ENCODE results near the gene SLC13A5.

The SLC13A5 gene

DNA sequence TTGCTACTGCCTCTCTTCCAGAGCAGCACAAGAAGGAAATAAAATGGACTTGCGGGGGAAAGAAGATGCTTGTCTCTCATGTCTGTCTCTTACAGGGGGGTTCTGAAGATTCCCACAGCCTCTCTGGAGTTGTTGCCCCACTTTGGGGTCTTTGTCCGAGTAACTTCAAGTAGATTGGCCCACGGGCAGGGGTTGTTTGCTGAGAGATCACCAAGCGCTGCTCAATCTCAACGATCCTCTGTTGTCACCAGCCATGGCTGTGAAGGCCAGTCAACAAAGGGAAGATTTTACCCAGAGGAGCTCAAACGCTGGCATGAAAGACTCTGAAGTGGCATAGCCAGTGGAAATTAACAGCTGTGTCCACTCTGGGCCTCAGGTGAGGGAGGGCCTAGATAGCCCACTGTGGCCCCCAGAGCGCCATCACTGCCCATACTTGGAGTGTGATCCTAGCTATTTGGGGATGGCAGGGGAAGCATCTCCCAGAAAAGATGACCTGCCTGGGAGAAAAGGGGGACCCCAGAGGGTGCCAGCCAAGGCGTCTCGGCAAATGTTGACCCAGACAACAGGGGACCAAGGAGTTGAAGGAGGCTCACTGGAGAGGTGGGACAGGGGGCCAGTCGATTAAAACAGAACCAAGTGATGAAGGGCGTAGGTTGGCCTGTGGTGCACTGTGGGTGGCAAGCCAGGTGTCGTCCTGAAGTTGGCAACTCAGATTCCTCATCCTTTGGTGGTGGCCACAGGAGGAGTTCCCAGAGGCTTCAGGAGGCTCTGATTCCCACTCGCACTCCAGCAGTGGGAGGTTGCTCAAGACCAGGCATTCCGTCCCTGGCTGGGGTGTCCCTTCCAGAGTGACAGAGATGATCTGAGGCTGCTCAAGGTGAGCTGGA, 28.0 kb downstream of the SLC13A5 start:
- Histone ChIP-seq H3K36me3 (ENCODE audit: insufficient read depth, low read length) (no peaks in the 10 kb centered on the region), H3K27ac (ENCODE audit: low read depth, low read length) (no peak overlapping the region), H2AFZ (ENCODE audit: low read length, unreplicated experiment) (no peak overlapping the region), H3K79me2 (ENCODE audit: control insufficient read depth, insufficient read depth, low read length, unreplicated experiment) (no peaks in the 10 kb centered on the region), H3K4me1 (ENCODE audit: control insufficient read depth, insufficient read depth, low read length, unreplicated experiment) (no peaks in the 10 kb centered on the region), H3K4me3 (ENCODE audit: low read depth, low read length) (no peak overlapping the region), H3K27me3 (ENCODE audit: insufficient read depth, low read length) (peaks cover 77% of the 10 kb centered on the region)

GRCh38 chr17:6684460-6684783, 28.7 kb downstream of the SLC13A5 start:
- Histone ChIP-seq H3K27ac (ENCODE audit: low read depth, low read length) (no peak overlapping the region), H3K79me2 (ENCODE audit: control insufficient read depth, insufficient read depth, low read length, unreplicated experiment) (no peaks in the 10 kb centered on the region), H3K36me3 (ENCODE audit: insufficient read depth, low read length) (no peaks in the 10 kb centered on the region), H2AFZ (ENCODE audit: low read length, unreplicated experiment) (no peak overlapping the region), H3K4me1 (ENCODE audit: control insufficient read depth, insufficient read depth, low read length, unreplicated experiment) (no peaks in the 10 kb centered on the region), H3K27me3 (ENCODE audit: insufficient read depth, low read length) (peaks cover 75% of the 10 kb centered on the region), H3K4me3 (ENCODE audit: low read depth, low read length) (no peak overlapping the region)

GRCh38 chr17:6683730-6684459, 29.3 kb downstream of the SLC13A5 start:
- Histone ChIP-seq H3K4me3 (ENCODE audit: low read depth, low read length) (no peak overlapping the region), H3K4me1 (ENCODE audit: control insufficient read depth, insufficient read depth, low read length, unreplicated experiment) (no peaks in the 10 kb centered on the region), H3K79me2 (ENCODE audit: control insufficient read depth, insufficient read depth, low read length, unreplicated experiment) (no peaks in the 10 kb centered on the region), H3K36me3 (ENCODE audit: insufficient read depth, low read length) (no peaks in the 10 kb centered on the region), H2AFZ (ENCODE audit: low read length, unreplicated experiment) (no peak overlapping the region), H3K27ac (ENCODE audit: low read depth, low read length) (no peak overlapping the region), H3K27me3 (ENCODE audit: insufficient read depth, low read length) (peaks cover 74% of the 10 kb centered on the region)

- Histone ChIP-seq H3K4me1 (ENCODE audit: control insufficient read depth, insufficient read depth, low read length, unreplicated experiment) (no peaks in the 10 kb centered on the region), H3K4me3 (ENCODE audit: low read depth, low read length) (no peak overlapping the region), H2AFZ (ENCODE audit: low read length, unreplicated experiment) (no peak overlapping the region), H3K27ac (ENCODE audit: low read depth, low read length) (no peak overlapping the region), H3K79me2 (ENCODE audit: control insufficient read depth, insufficient read depth, low read length, unreplicated experiment) (no peaks in the 10 kb centered on the region), H3K36me3 (ENCODE audit: insufficient read depth, low read length) (no peaks in the 10 kb centered on the region), H3K27me3 (ENCODE audit: insufficient read depth, low read length) (peaks cover 80% of the 10 kb centered on the region)
These were observed 30.0 kb downstream of the SLC13A5 start for GRCh38 chr17:6683081-6683684.

DNA sequence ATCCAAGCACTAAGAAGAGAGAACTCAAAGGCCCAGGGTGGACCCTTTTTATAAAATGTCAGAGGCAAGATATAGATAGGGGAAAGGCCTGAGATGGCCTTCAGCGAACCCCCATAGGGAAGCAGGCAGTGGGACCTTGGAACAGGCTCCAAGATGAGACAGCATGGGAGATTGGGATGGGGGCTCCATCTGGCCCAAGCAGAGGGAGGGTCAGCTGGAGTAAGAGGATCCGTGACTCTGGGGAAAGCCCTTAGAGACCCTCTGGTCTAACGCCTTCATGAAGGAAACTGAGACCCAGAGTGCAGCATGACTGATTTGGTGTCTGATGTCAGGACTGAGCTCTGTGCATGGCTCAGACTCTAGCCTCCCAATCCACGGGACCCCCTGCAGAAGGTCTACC, 30.8 kb downstream of the SLC13A5 start:
- H2AFZ ChIP-seq (ENCODE audit: low read length, unreplicated experiment) = no peak overlapping the region
- peaks cover 80% of the 10 kb centered on the region for H3K27me3 ChIP-seq (ENCODE audit: insufficient read depth, low read length)
- no peak overlapping the region for H3K27ac ChIP-seq (ENCODE audit: low read depth, low read length)

DNA sequence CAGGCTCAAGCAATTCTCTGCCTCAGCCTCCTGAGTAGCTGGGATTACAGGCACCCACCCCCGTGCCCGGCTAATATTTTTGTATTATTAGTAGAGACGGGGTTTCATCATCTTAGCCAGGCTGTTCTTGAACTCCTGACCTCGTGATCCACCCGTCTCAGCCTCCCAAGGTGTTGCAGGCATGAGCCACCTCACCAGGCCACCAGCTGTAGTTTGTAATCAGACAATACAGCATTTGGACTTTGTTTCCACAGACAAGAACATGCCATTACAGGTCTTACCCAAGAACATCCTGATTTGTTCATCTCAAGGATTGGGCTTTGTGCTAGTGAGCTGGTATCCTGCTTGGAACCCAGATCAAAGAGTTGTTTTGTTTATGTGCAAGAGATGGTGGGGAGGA, 31.5 kb downstream of the SLC13A5 start:
- Histone ChIP-seq H3K36me3 (ENCODE audit: insufficient read depth, low read length) (no peaks in the 10 kb centered on the region), H2AFZ (ENCODE audit: low read length, unreplicated experiment) (no peak overlapping the region), H3K27ac (ENCODE audit: low read depth, low read length) (no peak overlapping the region), H3K27me3 (ENCODE audit: insufficient read depth, low read length) (peaks cover 78% of the 10 kb centered on the region), H3K4me3 (ENCODE audit: low read depth, low read length) (no peak overlapping the region), H3K79me2 (ENCODE audit: control insufficient read depth, insufficient read depth, low read length, unreplicated experiment) (no peaks in the 10 kb centered on the region), H3K4me1 (ENCODE audit: control insufficient read depth, insufficient read depth, low read length, unreplicated experiment) (no peaks in the 10 kb centered on the region)

More for the DNA sequence above, 30.8 kb downstream of the SLC13A5 start:
- no peak overlapping the region for H3K4me3 ChIP-seq (ENCODE audit: low read depth, low read length)
- H3K4me1 ChIP-seq (ENCODE audit: control insufficient read depth, insufficient read depth, low read length, unreplicated experiment) = no peaks in the 10 kb centered on the region
- H3K79me2 ChIP-seq (ENCODE audit: control insufficient read depth, insufficient read depth, low read length, unreplicated experiment) = no peaks in the 10 kb centered on the region
- no peaks in the 10 kb centered on the region for H3K36me3 ChIP-seq (ENCODE audit: insufficient read depth, low read length)

GRCh38 chr17:6681176-6681575, 32.0 kb downstream of the SLC13A5 start:
- Histone ChIP-seq H3K36me3 (ENCODE audit: insufficient read depth, low read length) (no peaks in the 10 kb centered on the region), H3K4me3 (ENCODE audit: low read depth, low read length) (no peak overlapping the region), H3K27me3 (ENCODE audit: insufficient read depth, low read length) (peaks cover 78% of the 10 kb centered on the region), H3K27ac (ENCODE audit: low read depth, low read length) (no peak overlapping the region), H3K79me2 (ENCODE audit: control insufficient read depth, insufficient read depth, low read length, unreplicated experiment) (no peaks in the 10 kb centered on the region), H2AFZ (ENCODE audit: low read length, unreplicated experiment) (no peak overlapping the region), H3K4me1 (ENCODE audit: control insufficient read depth, insufficient read depth, low read length, unreplicated experiment) (no peaks in the 10 kb centered on the region)

DNA sequence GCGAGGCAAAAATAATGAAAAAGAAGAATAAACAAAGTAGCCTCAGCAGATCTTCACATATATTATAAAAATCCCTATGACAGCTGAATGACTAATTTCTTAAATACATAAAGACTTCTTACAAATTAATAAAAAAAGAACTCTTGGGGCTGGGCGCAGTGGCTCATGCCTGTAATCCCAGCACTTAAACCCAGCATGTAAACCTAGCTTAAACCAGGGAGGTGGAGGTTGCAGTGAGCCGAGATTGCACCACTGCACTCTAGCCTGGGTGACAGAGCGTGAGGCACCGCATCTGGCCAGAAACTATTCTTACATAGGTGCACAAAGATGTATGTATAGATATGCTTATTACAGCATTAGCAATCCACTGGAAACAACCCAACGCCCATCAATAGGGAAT, 33.9 kb downstream of the SLC13A5 start:
- no peaks in the 10 kb centered on the region for H3K4me1 ChIP-seq (ENCODE audit: control insufficient read depth, insufficient read depth, low read length, unreplicated experiment)
- H3K79me2 ChIP-seq (ENCODE audit: control insufficient read depth, insufficient read depth, low read length, unreplicated experiment) = no peaks in the 10 kb centered on the region
- H3K27me3 ChIP-seq (ENCODE audit: insufficient read depth, low read length) = peaks cover 64% of the 10 kb centered on the region
- H2AFZ ChIP-seq (ENCODE audit: low read length, unreplicated experiment) = no peak overlapping the region
- no peaks in the 10 kb centered on the region for H3K36me3 ChIP-seq (ENCODE audit: insufficient read depth, low read length)
- H3K4me3 ChIP-seq (ENCODE audit: low read depth, low read length) = no peak overlapping the region
- H3K27ac ChIP-seq (ENCODE audit: low read depth, low read length) = no peak overlapping the region

GRCh38 chr17:6677946-6678345, 35.2 kb downstream of the SLC13A5 start:
- Histone ChIP-seq H3K36me3 (ENCODE audit: insufficient read depth, low read length) (no peaks in the 10 kb centered on the region), H3K27me3 (ENCODE audit: insufficient read depth, low read length) (peaks cover 58% of the 10 kb centered on the region), H3K4me1 (ENCODE audit: control insufficient read depth, insufficient read depth, low read length, unreplicated experiment) (no peaks in the 10 kb centered on the region), H3K27ac (ENCODE audit: low read depth, low read length) (no peak overlapping the region), H3K4me3 (ENCODE audit: low read depth, low read length) (no peak overlapping the region), H2AFZ (ENCODE audit: low read length, unreplicated experiment) (no peak overlapping the region), H3K79me2 (ENCODE audit: control insufficient read depth, insufficient read depth, low read length, unreplicated experiment) (no peaks in the 10 kb centered on the region)

DNA sequence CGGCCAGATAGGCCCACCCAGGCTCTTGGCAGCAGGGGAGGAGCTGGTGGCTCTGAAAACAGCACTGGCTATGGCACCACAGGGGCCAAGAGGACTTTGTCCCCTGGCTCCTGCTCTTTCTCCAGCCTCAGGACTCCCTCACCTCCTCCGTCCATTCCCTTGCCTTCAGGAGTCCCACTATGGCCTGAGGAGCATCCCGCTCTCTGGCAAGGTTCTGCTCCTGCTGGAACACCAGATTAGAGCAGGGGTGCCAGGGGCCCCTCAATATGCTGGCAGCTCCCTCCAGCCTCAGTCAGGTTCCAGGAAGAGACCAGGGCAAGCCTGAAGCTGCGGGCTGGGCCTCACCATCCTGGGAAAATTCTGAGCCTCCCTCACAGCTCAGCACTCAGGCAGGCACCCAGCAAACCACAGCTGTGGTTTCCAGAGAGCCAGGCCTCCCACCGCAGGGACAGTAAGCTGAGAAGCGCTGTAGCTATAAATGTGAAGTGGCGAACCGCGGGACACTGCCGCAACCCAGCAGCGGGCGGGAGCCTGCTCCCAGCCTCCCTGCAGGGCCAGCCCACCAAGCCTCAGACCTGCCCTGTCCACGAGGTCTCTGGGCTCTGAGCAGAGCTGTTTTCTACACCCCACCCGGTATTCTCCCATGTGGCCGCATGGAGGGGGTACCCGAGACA, 35.9 kb downstream of the SLC13A5 start:
- H2AFZ ChIP-seq (ENCODE audit: low read length, unreplicated experiment) = no peak overlapping the region
- no peak overlapping the region for H3K4me3 ChIP-seq (ENCODE audit: low read depth, low read length)
- H3K27me3 ChIP-seq (ENCODE audit: insufficient read depth, low read length) = peaks cover 52% of the 10 kb centered on the region
- no peaks in the 10 kb centered on the region for H3K79me2 ChIP-seq (ENCODE audit: control insufficient read depth, insufficient read depth, low read length, unreplicated experiment)
- no peak overlapping the region for H3K27ac ChIP-seq (ENCODE audit: low read depth, low read length)
- H3K4me1 ChIP-seq (ENCODE audit: control insufficient read depth, insufficient read depth, low read length, unreplicated experiment) = no peaks in the 10 kb centered on the region
- H3K36me3 ChIP-seq (ENCODE audit: insufficient read depth, low read length) = no peaks in the 10 kb centered on the region

Data from ACC112 (cell line).